Skeletal muscle satellite cell (primary cell): ENCODE data around the gene ITGB2.

Experiments used
- H3K27me3 ChIP-seq: 2 replicates; pipeline ENCODE4 v1.7.0; 2013; ENCODE audit warnings: low read length; ENCODE audit not compliant: control insufficient read depth, insufficient read depth
- H3K36me3 ChIP-seq: 2 replicates; pipeline ENCODE4 v1.7.0; 2013; ENCODE audit warnings: mild to moderate bottlenecking, control low read depth, low read length; ENCODE audit not compliant: insufficient read depth
- H3K4me1 ChIP-seq: 2 replicates; pipeline ENCODE4 v1.7.0; 2013; ENCODE audit warnings: low read length; ENCODE audit not compliant: control insufficient read depth, insufficient read depth
- H3K4me2 ChIP-seq: 2 replicates; pipeline ENCODE4 v1.7.0; 2013; ENCODE audit warnings: mild to moderate bottlenecking, low read length
- H3K4me3 ChIP-seq: 2 replicates; pipeline ENCODE4 v1.7.0; 2013; ENCODE audit warnings: low read length
- H3K9ac ChIP-seq: 2 replicates; pipeline ENCODE4 v1.7.0; 2013; ENCODE audit warnings: mild to moderate bottlenecking, low read depth, low read length, moderate library complexity
- H3K9me3 ChIP-seq: replicated peaks from 2 replicates; pipeline ENCODE4 v1.7.0; 2013; ENCODE audit warnings: mild to moderate bottlenecking, control low read depth, low read length

Gene ITGB2

DNA sequence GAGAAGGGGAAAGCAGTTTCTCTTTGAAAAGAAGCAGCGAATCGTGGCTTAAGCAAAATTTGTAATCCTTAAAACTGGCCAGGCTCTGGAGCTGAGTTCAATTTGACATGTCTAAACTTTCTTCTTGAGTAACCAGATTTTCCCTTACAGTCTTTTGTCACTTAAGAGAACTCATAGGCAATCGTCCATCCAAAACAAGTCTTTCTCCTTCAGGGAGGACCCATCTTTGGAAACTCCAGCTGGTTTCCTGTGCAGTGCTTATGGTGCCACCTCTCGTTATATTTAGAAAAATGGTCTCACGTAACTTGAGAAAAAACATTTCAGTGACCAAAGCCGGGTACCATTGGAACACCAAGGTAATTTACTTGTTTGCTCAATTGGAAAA lies 45.4 kb downstream of the ITGB2 start:
- no peaks in the 10 kb centered on the region for H3K36me3 ChIP-seq
- H3K4me3 ChIP-seq: peak overlapping the region; percentile 88
- H3K27me3 ChIP-seq: no peaks in the 10 kb centered on the region
- peak overlapping the region; percentile 77 for H3K4me2 ChIP-seq
- no peaks in the 10 kb centered on the region for H3K9me3 ChIP-seq
- peak overlapping the region; percentile 86 for H3K9ac ChIP-seq
- peaks cover 35% of the 10 kb centered on the region for H3K4me1 ChIP-seq

DNA sequence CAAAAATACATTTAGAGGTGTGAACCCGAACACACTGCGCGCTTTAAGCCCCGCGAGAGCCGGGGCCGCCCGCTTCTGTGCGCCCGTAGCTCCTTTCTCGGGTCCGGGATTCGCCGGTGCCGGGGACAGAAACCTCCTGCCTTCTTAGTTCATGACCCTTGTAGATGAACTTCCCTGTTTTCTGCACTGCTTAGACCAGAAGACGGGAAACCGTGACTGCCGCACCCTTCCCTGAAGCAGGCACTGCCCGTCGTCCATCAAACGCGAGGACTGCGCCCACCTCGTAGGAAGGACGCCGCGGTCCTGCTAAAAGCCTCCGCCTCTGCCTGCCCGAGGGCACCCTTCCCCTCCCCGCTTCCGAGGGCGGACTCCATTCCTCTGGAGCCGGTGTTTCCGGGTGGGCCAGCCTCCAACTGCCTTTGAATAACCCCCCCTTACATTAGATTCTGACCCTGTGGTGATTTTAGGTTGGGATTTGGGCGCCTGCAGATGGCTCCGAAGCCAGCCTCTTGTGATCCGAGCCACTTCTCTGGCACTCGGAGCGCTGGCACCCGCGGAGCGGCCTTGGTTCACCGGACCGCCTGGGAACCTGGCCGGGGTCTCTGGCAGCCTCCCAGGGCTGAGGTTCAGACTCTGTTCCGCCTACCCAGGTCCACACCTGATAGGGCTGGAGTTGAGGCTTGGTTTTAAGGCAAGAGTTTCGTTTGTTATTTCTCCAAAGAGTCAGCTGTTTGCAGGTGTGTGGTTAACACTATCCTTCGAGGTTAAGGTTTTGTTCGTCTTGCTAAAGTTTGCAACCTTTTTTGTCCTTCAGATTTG lies 46.0 kb downstream of the ITGB2 start:
- H3K27me3 ChIP-seq: no peaks in the 10 kb centered on the region
- peak overlapping the region; percentile 86 for H3K9ac ChIP-seq
- peak overlapping the region; percentile 88 for H3K4me3 ChIP-seq
- H3K4me1 ChIP-seq: peaks cover 38% of the 10 kb centered on the region
- no peaks in the 10 kb centered on the region for H3K36me3 ChIP-seq
- H3K9me3 ChIP-seq: no peaks in the 10 kb centered on the region
- H3K4me2 ChIP-seq: peak overlapping the region; percentile 77

DNA sequence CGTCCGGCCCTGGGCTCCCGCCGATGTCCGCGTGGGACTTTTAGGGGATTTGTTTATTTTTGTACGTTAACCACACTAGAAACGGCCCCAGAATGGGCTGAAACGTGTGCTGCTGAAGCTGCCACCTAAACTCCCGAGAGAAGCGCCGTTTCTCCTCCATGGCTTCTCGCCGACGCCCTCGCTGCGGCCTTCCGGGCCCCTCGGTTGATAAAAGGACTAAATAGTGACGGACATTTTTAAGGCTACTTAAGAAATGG lies 46.5 kb downstream of the ITGB2 start:
- Histone ChIP-seq H3K27me3 (no peaks in the 10 kb centered on the region), H3K4me1 (peaks cover 43% of the 10 kb centered on the region), H3K9me3 (no peaks in the 10 kb centered on the region), H3K36me3 (no peaks in the 10 kb centered on the region), H3K4me3 (peak overlapping the region; percentile 88), H3K4me2 (peak overlapping the region; percentile 77), H3K9ac (peak overlapping the region; percentile 86)

DNA sequence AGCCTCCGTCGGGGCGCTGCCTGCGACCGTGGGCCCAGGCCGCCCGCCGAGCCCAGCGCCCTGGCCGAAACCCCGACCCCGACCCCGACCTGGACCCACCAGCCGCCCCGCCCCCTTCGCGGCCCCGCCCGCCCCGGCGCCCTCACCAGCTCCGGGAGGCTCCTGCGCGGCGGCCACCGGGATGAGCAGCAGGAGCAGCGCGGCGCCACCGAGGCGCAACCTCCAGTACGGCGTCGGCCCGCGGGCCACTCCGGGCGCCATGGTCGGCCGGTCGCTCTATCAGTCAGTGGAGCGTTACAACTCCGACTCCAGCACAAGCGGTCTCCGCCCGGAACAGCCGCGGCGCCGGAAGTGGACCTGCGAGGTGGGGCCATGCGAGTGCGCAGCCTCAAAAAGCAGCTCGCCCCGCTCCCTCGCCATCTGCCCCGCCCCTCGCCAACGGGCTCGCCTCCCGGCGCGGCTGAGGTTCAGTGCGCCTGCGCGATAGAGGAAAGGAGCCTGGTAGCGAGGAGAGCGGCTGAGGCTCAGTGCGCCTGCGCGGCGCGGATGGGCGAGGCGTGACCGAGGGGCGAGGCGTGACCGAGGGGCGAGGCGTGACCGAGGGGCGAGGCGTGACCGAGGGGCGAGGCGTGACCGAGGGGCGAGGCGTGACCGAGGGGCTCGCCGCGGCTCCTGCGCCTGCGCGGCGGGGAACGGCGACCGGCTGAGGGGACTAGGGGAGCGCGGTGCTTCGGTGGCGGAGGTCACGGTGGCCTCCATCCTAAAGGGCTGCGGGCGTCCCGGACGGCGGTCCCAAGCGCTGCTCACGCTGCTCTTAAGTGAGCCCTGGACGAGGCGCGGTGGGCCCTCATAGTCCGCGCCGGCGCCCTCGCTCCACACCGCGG lies 47.1 kb downstream of the ITGB2 start, which contains the start of gene PTTG1IP:
TSS of gene PTTG1IP (minus strand) at position 335 of the 884 bp plus-strand sequence. CDS start at position 261, 74 bp downstream.
- H3K4me3 ChIP-seq: peak within 1 kb of the TSS; percentile 88
- H3K36me3 ChIP-seq: peaks cover 4% of the 10 kb centered on the region
- H3K27me3 ChIP-seq: no peaks in the 10 kb centered on the region
- peak within 1 kb of the TSS; percentile 89 for H3K4me2 ChIP-seq
- peaks cover 49% of the 10 kb centered on the region for H3K4me1 ChIP-seq
- peak within 1 kb of the TSS; percentile 91 for H3K9ac ChIP-seq
- no peaks in the 10 kb centered on the region for H3K9me3 ChIP-seq

DNA sequence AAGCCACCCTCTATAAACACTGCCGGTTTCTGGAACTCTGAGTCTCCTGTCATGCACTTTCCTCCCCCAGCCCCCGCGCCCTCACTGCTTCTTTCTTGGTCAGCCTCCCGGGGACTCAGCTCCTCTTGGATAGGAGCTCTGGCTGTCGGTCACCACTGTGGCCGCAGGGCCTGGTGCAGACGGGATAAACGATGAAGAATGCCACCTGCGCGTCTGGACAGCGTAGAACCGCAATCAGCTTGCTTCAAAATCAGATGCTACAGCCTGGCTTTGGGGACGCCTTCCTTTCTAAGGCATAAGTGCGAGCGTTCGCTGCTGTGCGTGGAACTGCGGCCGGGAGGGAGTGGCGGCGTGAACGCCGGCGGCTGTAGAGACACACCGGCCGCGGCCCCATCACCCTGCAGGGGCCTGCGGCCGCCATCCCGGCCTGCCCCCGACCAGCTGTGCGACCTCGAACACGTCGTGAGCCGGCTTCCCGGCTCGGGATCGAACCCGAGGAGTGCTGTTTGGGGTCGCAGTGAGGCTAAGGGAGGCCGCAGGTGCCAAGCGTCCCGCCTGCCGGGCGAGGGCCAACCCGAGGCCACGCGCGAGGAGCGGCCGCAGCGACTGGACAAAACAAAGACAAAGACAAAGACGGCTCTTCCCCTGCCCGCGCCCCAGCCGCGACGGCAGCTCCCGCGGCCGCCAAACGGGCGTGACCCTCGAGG lies 47.9 kb downstream of the ITGB2 start:
- H3K4me3 ChIP-seq: peak overlapping the region; percentile 88
- peak overlapping the region; percentile 91 for H3K9ac ChIP-seq
- peaks cover 7% of the 10 kb centered on the region for H3K36me3 ChIP-seq
- peak overlapping the region; percentile 89 for H3K4me2 ChIP-seq
- H3K27me3 ChIP-seq: no peaks in the 10 kb centered on the region
- H3K4me1 ChIP-seq: peaks cover 57% of the 10 kb centered on the region
- no peaks in the 10 kb centered on the region for H3K9me3 ChIP-seq

DNA sequence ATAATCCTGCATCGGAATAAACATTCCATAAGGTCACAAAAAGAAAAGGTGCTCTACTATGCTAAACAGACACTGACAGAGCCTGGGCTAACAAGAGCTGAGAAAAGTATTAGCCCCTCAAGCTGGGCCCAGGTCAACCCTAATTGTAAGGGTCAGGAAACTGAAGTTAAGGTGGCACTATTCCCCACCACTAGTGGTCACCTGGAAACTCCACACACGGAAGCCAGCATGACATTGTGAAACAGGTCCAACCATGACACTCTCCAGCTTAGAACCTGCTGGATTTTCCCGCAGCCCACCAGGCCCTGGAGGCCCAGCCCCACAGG lies 48.4 kb downstream of the ITGB2 start:
- H3K9ac ChIP-seq: peak overlapping the region; percentile 91
- no peaks in the 10 kb centered on the region for H3K27me3 ChIP-seq
- H3K4me1 ChIP-seq: peaks cover 59% of the 10 kb centered on the region
- peak overlapping the region; percentile 88 for H3K4me3 ChIP-seq
- no peaks in the 10 kb centered on the region for H3K9me3 ChIP-seq
- H3K36me3 ChIP-seq: peaks cover 12% of the 10 kb centered on the region
- H3K4me2 ChIP-seq: peak overlapping the region; percentile 89

DNA sequence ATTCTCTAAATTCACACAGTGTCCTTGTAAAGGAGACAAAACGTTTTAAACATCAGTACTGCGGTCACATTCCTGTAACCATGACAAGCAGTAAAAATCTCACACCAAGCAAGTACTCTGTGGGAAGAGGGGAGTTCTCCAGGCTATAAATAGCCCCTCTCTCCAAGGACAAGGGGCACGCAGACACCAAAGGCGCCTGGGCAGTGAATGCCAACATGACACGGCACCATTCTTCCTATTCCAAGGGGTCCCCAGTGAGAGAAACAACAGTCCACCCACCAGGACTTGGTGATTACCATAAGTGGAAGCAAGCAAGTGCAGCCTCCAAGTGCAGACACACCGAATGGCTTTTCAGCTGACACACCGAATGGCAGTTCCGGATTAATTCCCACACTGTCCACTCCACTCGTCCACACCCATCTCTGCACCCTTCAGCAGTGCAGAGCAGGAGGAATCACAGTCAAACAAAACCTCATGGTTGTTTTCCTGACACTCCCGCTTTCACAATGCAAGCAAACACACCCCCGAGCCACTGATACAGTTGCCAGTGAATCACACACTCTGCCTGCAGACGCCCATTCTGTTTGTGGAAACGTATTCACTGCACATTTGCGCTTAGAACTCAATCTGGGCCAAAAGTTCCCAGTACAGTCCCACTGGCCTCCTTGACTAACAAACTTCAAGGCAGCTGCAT lies 49.0 kb downstream of the ITGB2 start:
- H3K27me3 ChIP-seq: no peaks in the 10 kb centered on the region
- H3K36me3 ChIP-seq: peaks cover 18% of the 10 kb centered on the region
- H3K9ac ChIP-seq: peak overlapping the region; percentile 91
- no peaks in the 10 kb centered on the region for H3K9me3 ChIP-seq
- peaks cover 64% of the 10 kb centered on the region for H3K4me1 ChIP-seq
- H3K4me3 ChIP-seq: peak overlapping the region; percentile 88
- H3K4me2 ChIP-seq: peak overlapping the region; percentile 89

DNA sequence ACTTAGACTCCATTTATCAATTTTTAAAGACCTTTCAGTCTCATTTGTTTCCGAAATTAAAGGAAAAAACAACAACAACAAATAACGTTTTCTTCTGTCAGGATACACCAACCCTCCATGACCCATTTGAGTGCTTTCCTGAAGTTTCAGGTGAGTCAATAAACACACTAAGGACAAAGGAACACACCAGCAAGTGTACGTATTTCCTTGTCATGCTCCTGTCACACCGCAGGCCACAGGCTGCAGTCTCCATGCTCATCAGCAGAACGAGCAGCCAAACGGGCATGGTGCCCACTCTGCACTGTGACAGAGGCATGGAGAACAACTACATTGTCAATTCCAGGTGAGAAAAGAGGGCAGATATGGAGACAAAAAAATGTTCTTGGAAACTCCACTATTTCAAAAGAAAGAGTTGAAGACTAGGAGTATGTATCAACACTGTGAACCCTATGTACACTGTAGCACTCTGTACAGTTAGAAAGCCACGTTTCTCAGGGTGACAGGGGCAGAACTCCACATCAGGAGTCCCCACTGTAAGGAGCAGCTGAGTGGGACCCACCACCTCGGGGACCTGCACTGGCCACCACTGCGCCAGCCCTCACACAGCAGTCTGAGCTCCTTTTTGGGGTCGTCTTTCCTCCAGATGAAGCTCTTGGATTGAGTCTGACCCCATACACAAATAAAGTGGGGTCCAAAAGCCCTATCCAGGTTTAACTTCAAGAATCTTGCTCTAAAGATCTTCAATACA lies 49.8 kb downstream of the ITGB2 start:
- H3K4me2 ChIP-seq: peak overlapping the region; percentile 89
- H3K9ac ChIP-seq: peak overlapping the region; percentile 91
- H3K9me3 ChIP-seq: no peaks in the 10 kb centered on the region
- H3K4me3 ChIP-seq: peak overlapping the region; percentile 88
- peaks cover 20% of the 10 kb centered on the region for H3K36me3 ChIP-seq
- H3K27me3 ChIP-seq: no peaks in the 10 kb centered on the region
- H3K4me1 ChIP-seq: peaks cover 69% of the 10 kb centered on the region

DNA sequence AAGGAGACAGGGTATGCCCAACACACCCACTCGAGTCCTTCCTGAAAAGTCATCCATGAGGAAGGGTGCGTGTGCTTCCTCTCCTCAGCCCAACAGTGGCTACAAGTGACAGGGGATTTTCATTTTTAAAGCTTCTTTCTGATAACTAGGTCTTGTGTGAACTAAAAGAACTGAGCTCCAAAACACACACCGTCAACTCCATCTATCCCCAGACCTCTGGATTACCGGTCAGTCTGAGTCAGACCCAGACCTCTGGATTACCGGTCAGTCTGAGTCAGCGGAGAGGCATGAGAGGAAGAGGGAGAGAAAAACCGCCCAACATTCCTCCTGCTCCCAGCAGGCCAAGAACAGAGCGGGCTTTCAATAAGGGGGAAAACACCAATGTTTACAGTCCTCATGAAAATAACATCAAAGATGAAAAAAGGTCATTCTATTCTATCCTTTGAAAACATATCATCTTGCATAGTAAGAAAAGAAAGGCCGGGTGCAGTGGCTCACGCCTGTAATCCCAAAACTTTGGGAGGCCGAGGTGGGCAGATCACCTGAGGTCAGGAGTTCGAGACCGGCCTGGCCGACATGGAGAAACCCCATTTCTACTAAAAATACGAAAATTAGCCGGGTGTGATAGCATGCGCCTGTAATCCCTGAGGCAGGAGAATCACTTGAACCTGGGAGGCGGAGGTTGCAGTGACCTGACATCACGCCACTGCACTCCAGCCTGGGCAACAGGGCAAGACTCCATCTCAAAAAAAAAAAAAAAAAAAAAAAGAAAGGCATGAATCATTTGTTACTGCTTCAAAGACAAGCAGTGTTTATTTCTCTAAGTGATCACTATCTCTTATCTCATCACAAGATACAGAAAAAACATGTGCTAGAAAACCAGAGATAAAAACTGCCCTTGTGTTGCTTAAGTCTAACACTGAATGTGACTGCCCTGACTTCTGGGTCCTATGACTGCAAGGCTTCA lies 50.6 kb downstream of the ITGB2 start:
- H3K27me3 ChIP-seq: no peaks in the 10 kb centered on the region
- peak overlapping the region; percentile 89 for H3K4me2 ChIP-seq
- no peaks in the 10 kb centered on the region for H3K9me3 ChIP-seq
- H3K4me1 ChIP-seq: peaks cover 74% of the 10 kb centered on the region
- peaks cover 22% of the 10 kb centered on the region for H3K36me3 ChIP-seq
- H3K4me3 ChIP-seq: peak overlapping the region; percentile 88
- peak overlapping the region; percentile 91 for H3K9ac ChIP-seq

DNA sequence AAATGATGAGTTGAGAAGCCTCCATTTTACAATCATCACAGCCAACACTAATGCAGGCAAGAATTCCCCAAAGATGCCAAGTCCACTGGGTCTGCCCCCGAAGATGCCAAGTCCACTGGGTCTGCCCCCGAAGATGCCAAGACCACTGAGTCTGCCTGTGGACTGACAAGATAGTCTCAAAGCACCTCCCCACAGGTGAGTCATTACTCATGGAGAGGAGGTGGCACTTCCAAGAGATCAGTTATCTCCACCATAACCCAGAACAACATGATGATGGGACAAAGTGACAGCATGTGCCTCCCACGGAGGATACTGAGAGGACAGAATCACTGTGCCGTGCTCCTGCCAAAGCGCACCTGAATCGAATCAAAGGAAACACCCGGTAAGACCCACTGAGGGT lies 52.0 kb downstream of the ITGB2 start:
- peaks cover 64% of the 10 kb centered on the region for H3K4me1 ChIP-seq
- peak overlapping the region; percentile 10 for H3K4me3 ChIP-seq
- no peak overlapping the region for H3K9ac ChIP-seq
- peaks cover 34% of the 10 kb centered on the region for H3K36me3 ChIP-seq
- no peaks in the 10 kb centered on the region for H3K9me3 ChIP-seq
- peak overlapping the region; percentile 89 for H3K4me2 ChIP-seq
- H3K27me3 ChIP-seq: no peaks in the 10 kb centered on the region
